Heart left ventricle (tissue), 13 donors: ENCODE measurements around the gene CCNE1.

Experiments
- POLR2A ChIP-seq, 2 donors: fragments of 450-650 bp; IDR thresholded peaks; one replicate each; pipeline ENCODE4 v1.6.1; 2017; ENCODE audit warnings: antibody characterized with exemption in 2 of 2, mild to moderate bottlenecking in 2 of 2, moderate library complexity in 2 of 2
- TF ChIP-seq, protein P1 (sequence below), 12 donors: fragments of 200-600 bp; sonication (generic) in 4 of 12; IDR thresholded peaks; one replicate each; pipeline versions ENCODE4 v1.5.0 to v1.8.0; 2018 to 2022; ENCODE audit warnings: antibody characterized with exemption in 12 of 12, mild to moderate bottlenecking in 5 of 12
- donor health status: ischemic (EF 13 %, LVEDD 7.1; RV severe dilation, severe dysfunction).
- donor health status: DM: no; HTN: yes; CAD: no.
- donor health status: DM: no; HTN: no; CAD: no.
- donor health status: ischemic (EF 25% LVEDD 6.9; RV normal size, moderate dysfunction).
- donor health status: ischemic (EF 25% LVEDD 5.7; RV mildly dilated, moderate dysfunction).
- donor health status: ischemic (EF 35%, LVEDD 5.7; RV mildly dilated, moderate dysfunction).
- donor health status: nonischemic (EF 11% LVEDD 7.7; RV severe dilation, severe dysfunction).
- donor health status: DM: yes; HTN: yes; CAD: no.
- donor health status: PGD.
- donor health status: ischemic (EF 29% LVEDD 5.4; RV normal size, mild dysfunction).
- donor health status: nonischemic (EF 23%, LVEDD 6.1; RV moderate dilation, normal function).

- TF ChIP-seq POLR2A (IDR thresholded peaks at IDR 0.05): no peak
- TF ChIP-seq, protein P1, sequence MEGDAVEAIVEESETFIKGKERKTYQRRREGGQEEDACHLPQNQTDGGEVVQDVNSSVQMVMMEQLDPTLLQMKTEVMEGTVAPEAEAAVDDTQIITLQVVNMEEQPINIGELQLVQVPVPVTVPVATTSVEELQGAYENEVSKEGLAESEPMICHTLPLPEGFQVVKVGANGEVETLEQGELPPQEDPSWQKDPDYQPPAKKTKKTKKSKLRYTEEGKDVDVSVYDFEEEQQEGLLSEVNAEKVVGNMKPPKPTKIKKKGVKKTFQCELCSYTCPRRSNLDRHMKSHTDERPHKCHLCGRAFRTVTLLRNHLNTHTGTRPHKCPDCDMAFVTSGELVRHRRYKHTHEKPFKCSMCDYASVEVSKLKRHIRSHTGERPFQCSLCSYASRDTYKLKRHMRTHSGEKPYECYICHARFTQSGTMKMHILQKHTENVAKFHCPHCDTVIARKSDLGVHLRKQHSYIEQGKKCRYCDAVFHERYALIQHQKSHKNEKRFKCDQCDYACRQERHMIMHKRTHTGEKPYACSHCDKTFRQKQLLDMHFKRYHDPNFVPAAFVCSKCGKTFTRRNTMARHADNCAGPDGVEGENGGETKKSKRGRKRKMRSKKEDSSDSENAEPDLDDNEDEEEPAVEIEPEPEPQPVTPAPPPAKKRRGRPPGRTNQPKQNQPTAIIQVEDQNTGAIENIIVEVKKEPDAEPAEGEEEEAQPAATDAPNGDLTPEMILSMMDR (IDR thresholded peaks at IDR 0.05): no peak
Observed at GRCh38 chr19:29779921-29780320, 31.9 kb upstream of the CCNE1 start.
